ENCODE measurements around the gene RUNX1.
"Not testable (repeated sequence)": the region's sequence is repeated elsewhere in the genome, so short reads cannot be mapped to it uniquely, and the experiment has no call there.

RUNX1 gene

GRCh38 chr21:34996304-34997101, 52.6 kb downstream of the RUNX1 start:
- Histone ChIP-seq H2AFZ (ENCODE audit: low read depth, low read length) (no peak overlapping the region), H3K36me3 (ENCODE audit: insufficient read depth, low read length) (no peaks in the 10 kb centered on the region), H3K4me3 (ENCODE audit: low read length) (no peak overlapping the region), H3K4me1 (ENCODE audit: insufficient read depth, low read length) (no peaks in the 10 kb centered on the region), H3K27me3 (ENCODE audit: insufficient read depth, low read length) (no peaks in the 10 kb centered on the region), H3K9me3 (ENCODE audit: low read length) (no peaks in the 10 kb centered on the region)

GRCh38 chr21:34995979-34996303, 53.2 kb downstream of the RUNX1 start:
- Histone ChIP-seq H3K4me1 (ENCODE audit: insufficient read depth, low read length) (no peaks in the 10 kb centered on the region), H2AFZ (ENCODE audit: low read depth, low read length) (no peak overlapping the region), H3K4me3 (ENCODE audit: low read length) (no peak overlapping the region), H3K36me3 (ENCODE audit: insufficient read depth, low read length) (no peaks in the 10 kb centered on the region), H3K27me3 (ENCODE audit: insufficient read depth, low read length) (no peaks in the 10 kb centered on the region), H3K9me3 (ENCODE audit: low read length) (no peaks in the 10 kb centered on the region)

GRCh38 chr21:34994766-34995631, 54.1 kb downstream of the RUNX1 start:
- Histone ChIP-seq H3K4me3 (ENCODE audit: low read length) (no peak overlapping the region), H2AFZ (ENCODE audit: low read depth, low read length) (no peak overlapping the region), H3K27me3 (ENCODE audit: insufficient read depth, low read length) (no peaks in the 10 kb centered on the region), H3K9me3 (ENCODE audit: low read length) (no peaks in the 10 kb centered on the region), H3K36me3 (ENCODE audit: insufficient read depth, low read length) (no peaks in the 10 kb centered on the region), H3K4me1 (ENCODE audit: insufficient read depth, low read length) (no peaks in the 10 kb centered on the region)

GRCh38 chr21:34993521-34993921, 55.6 kb downstream of the RUNX1 start:
- H2AFZ ChIP-seq (ENCODE audit: low read depth, low read length); H3K36me3 ChIP-seq (ENCODE audit: insufficient read depth, low read length); H3K9me3 ChIP-seq (ENCODE audit: low read length); H3K4me1 ChIP-seq (ENCODE audit: insufficient read depth, low read length); H3K4me3 ChIP-seq (ENCODE audit: low read length); H3K27me3 ChIP-seq (ENCODE audit: insufficient read depth, low read length): not testable (repeated sequence)

GRCh38 chr21:34992736-34993398, 56.2 kb downstream of the RUNX1 start:
- Histone ChIP-seq H3K36me3 (ENCODE audit: insufficient read depth, low read length) (no peaks in the 10 kb centered on the region), H3K4me3 (ENCODE audit: low read length) (no peak overlapping the region), H3K4me1 (ENCODE audit: insufficient read depth, low read length) (no peaks in the 10 kb centered on the region), H3K9me3 (ENCODE audit: low read length) (no peaks in the 10 kb centered on the region), H3K27me3 (ENCODE audit: insufficient read depth, low read length) (no peaks in the 10 kb centered on the region), H2AFZ (ENCODE audit: low read depth, low read length) (no peak overlapping the region)

GRCh38 chr21:34992180-34992579, 56.9 kb downstream of the RUNX1 start:
- Histone ChIP-seq H3K9me3 (ENCODE audit: low read length) (no peaks in the 10 kb centered on the region), H3K27me3 (ENCODE audit: insufficient read depth, low read length) (no peaks in the 10 kb centered on the region), H3K4me3 (ENCODE audit: low read length) (no peak overlapping the region), H3K36me3 (ENCODE audit: insufficient read depth, low read length) (no peaks in the 10 kb centered on the region), H2AFZ (ENCODE audit: low read depth, low read length) (no peak overlapping the region), H3K4me1 (ENCODE audit: insufficient read depth, low read length) (no peaks in the 10 kb centered on the region)

GRCh38 chr21:34991366-34991957, 57.6 kb downstream of the RUNX1 start:
- no peak overlapping the region for H2AFZ ChIP-seq (ENCODE audit: low read depth, low read length)
- no peaks in the 10 kb centered on the region for H3K36me3 ChIP-seq (ENCODE audit: insufficient read depth, low read length)
- no peaks in the 10 kb centered on the region for H3K27me3 ChIP-seq (ENCODE audit: insufficient read depth, low read length)
- no peak overlapping the region for H3K4me3 ChIP-seq (ENCODE audit: low read length)
- no peaks in the 10 kb centered on the region for H3K4me1 ChIP-seq (ENCODE audit: insufficient read depth, low read length)
- no peaks in the 10 kb centered on the region for H3K9me3 ChIP-seq (ENCODE audit: low read length)

- H3K9me3 ChIP-seq (ENCODE audit: low read length), result no peaks in the 10 kb centered on the region
- no peaks in the 10 kb centered on the region for H3K27me3 ChIP-seq (ENCODE audit: insufficient read depth, low read length)
- no peak overlapping the region for H3K4me3 ChIP-seq (ENCODE audit: low read length)
- no peaks in the 10 kb centered on the region for H3K4me1 ChIP-seq (ENCODE audit: insufficient read depth, low read length)
- H3K36me3 ChIP-seq (ENCODE audit: insufficient read depth, low read length), result no peaks in the 10 kb centered on the region
- H2AFZ ChIP-seq (ENCODE audit: low read depth, low read length), result no peak overlapping the region
Measured at GRCh38 chr21:34990842-34991241, 58.3 kb downstream of the RUNX1 start.

- Histone ChIP-seq H3K36me3 (ENCODE audit: insufficient read depth, low read length) (no peaks in the 10 kb centered on the region), H3K9me3 (ENCODE audit: low read length) (no peaks in the 10 kb centered on the region), H3K27me3 (ENCODE audit: insufficient read depth, low read length) (no peaks in the 10 kb centered on the region), H2AFZ (ENCODE audit: low read depth, low read length) (no peak overlapping the region), H3K4me3 (ENCODE audit: low read length) (no peak overlapping the region), H3K4me1 (ENCODE audit: insufficient read depth, low read length) (no peaks in the 10 kb centered on the region)
Measured at GRCh38 chr21:34989337-34990151, 59.6 kb downstream of the RUNX1 start.

- no peak overlapping the region for H3K4me3 ChIP-seq (ENCODE audit: low read length)
- H2AFZ ChIP-seq (ENCODE audit: low read depth, low read length), result no peak overlapping the region
- H3K9me3 ChIP-seq (ENCODE audit: low read length), result no peaks in the 10 kb centered on the region
- H3K4me1 ChIP-seq (ENCODE audit: insufficient read depth, low read length), result no peaks in the 10 kb centered on the region
- H3K36me3 ChIP-seq (ENCODE audit: insufficient read depth, low read length), result no peaks in the 10 kb centered on the region
- no peaks in the 10 kb centered on the region for H3K27me3 ChIP-seq (ENCODE audit: insufficient read depth, low read length)
Measured at GRCh38 chr21:34988625-34989024, 60.5 kb downstream of the RUNX1 start.

GRCh38 chr21:34988139-34988538, 61.0 kb downstream of the RUNX1 start:
- no peaks in the 10 kb centered on the region for H3K9me3 ChIP-seq (ENCODE audit: low read length)
- no peaks in the 10 kb centered on the region for H3K27me3 ChIP-seq (ENCODE audit: insufficient read depth, low read length)
- no peak overlapping the region for H3K4me3 ChIP-seq (ENCODE audit: low read length)
- H3K36me3 ChIP-seq (ENCODE audit: insufficient read depth, low read length), result no peaks in the 10 kb centered on the region
- H3K4me1 ChIP-seq (ENCODE audit: insufficient read depth, low read length), result no peaks in the 10 kb centered on the region
- no peak overlapping the region for H2AFZ ChIP-seq (ENCODE audit: low read depth, low read length)

GRCh38 chr21:34987501-34988072, 61.5 kb downstream of the RUNX1 start:
- H3K9me3 ChIP-seq (ENCODE audit: low read length), result no peaks in the 10 kb centered on the region
- no peaks in the 10 kb centered on the region for H3K36me3 ChIP-seq (ENCODE audit: insufficient read depth, low read length)
- H3K4me3 ChIP-seq (ENCODE audit: low read length), result no peak overlapping the region
- no peaks in the 10 kb centered on the region for H3K4me1 ChIP-seq (ENCODE audit: insufficient read depth, low read length)
- H3K27me3 ChIP-seq (ENCODE audit: insufficient read depth, low read length), result no peaks in the 10 kb centered on the region
- H2AFZ ChIP-seq (ENCODE audit: low read depth, low read length), result no peak overlapping the region

All from neuron (in vitro differentiated cells).